Limb (tissue), 2 donors: ENCODE results near the gene ASCL3.
"Not testable (repeated sequence)": the region's sequence is repeated elsewhere in the genome, so short reads cannot be mapped to it uniquely, and the experiment has no call there.

Source experiments
- DNase-seq, 2 donors: peaks; one replicate each; pipeline ENCODE4 v3.0.0-alpha.2; 2016; ENCODE audit errors: extremely low spot score in 2 of 2

The ASCL3 gene

GRCh38 chr11:8942518-8943066 is at the start of gene ASCL3:
Gene ASCL3, minus strand, starts transcription at chr11:8943016. Its CDS starts 4,855 bp downstream, at chr11:8938161.
- DNase-seq: no peak

DNA sequence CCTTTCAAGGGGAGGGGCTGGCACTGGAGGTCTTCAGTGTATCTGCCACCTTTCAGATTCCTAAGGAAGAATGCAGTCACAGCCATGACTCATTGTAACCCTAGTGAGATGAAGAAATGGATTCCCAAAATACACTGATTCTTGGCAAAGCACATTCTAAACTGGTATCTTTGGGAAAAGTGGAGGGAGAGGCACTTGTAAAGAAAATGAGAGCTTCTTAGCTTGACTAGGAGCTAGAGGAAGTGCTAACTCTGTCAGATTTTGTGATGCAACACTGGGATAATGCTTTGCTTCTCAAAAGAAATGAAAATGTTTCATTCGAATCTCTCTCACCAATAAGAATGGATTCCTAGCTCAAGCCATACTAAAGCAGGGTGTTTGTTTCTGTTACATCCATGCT is 46.6 kb upstream of the ASCL3 start:
- no peak for DNase-seq

GRCh38 chr11:8988329-8989234 is 45.8 kb upstream of the ASCL3 start:
- no peak for DNase-seq

GRCh38 chr11:8987446-8987845 is 44.6 kb upstream of the ASCL3 start:
- DNase-seq: no peak

DNA sequence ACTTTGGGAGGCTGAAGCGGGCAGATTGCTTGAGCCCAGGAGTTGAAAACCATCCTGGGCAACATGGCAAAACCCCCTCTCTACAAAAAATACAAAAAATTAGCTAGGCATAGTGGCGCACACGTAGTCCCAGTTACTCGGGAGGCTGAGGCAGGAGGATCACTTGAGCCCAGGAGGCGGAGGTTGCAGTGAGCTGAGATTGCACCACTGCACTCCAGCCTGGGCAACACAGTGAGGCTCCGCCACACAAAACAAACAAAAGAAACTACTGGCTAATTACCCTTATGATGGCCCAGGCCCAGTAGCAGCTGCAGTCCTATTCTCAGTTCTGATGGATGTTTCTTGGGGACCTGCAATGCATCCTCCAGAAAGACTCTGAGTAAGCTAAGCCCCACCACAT is 44.0 kb upstream of the ASCL3 start:
- DNase-seq: not testable (repeated sequence)

DNA sequence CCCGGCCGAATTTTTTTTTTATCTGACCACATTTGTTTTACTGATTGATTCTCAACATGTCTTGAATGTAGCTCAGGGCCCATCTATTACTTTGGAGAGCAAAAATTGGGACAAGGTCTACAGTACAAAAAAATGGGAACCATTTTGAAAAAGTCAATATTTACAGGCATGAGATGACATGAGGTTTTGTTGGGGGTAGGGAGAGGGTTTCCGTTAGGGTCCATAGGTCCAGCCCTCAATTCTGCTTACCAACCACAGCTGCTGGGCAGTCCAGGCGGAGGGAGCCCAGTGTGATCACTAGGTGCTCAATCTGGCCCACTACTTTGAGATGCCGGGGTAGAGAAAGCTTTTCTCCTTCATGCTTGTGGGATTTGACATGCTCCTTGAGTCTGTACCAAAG is 42.6 kb upstream of the ASCL3 start:
- no peak for DNase-seq

DNA sequence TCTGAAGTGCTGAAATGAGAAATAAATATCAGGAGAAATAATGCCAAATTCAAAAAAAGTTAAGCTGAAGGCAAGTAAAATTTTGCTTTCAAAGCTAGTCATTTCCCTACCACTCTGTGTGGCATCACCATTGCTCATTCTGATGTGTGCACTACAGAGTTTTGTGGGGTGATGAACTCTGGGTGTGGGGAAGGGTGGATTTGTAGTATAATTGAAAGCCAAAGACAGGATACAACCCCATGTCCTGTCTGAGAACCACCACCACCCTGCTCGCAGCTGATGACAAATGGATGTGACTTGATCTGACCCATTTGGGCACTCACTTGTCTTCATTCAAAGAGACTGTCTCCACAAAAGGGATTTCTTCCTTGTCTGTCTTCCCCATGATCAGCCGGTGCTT is 40.7 kb upstream of the ASCL3 start:
- DNase-seq: no peak

DNA sequence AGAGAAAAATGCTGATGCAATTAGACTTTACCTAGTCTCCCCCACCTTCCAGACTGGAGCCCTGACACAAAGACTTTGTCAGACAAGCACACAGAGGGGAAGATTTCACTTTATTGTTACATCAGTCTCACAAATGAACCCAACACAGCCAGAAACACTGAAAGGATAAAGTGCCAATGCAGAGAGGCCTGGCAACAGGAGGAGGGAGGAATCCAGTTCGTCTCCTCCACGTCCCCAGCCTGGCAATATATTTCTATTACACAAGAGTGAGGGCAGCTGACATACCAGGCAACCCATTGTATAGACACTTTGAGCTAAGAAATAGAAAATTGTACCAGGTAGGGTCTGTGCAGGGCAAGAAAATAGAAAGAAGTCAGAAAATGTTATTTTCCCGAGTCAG is 37.7 kb upstream of the ASCL3 start:
- DNase-seq: no peak

DNA sequence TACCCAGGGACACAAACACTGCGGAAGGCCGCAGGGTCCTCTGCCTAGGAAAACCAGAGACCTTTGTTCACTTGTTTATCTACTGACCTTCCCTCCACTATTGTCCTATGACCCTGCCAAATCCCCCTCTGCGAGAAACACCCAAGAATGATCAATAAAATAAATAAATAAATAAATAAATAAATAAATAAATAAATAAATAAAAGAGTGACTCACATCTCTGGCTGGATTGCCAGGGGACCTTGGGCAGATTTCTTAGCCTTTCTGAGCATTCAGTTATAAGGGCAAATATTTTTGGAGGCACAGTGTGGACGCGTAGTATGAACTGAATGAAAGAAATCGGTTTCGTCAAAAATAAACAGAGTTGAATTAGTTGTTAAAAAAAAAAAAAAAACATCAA is 36.5 kb upstream of the ASCL3 start:
- not testable (repeated sequence) for DNase-seq

GRCh38 chr11:8973121-8973520 is 30.3 kb upstream of the ASCL3 start:
- no peak for DNase-seq

DNA sequence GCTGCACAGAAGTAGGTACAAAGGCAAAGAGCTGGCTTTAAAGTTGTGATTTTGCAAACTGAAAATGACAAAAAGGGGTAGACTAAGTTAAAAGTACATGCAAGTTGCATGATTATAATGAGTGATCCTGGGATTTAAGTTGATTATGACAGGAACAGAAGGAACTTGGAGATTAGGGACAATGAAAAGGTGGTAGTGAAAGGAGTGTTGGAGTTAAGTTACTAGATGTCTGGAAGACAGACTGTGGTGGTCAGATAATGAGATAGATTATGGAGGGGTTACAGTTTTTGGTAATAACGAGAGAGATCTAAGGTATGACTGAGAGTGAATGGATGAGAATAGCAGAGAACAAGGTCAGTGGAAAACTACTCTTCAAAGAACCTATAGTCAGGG is 29.1 kb upstream of the ASCL3 start:
- no peak for DNase-seq

DNA sequence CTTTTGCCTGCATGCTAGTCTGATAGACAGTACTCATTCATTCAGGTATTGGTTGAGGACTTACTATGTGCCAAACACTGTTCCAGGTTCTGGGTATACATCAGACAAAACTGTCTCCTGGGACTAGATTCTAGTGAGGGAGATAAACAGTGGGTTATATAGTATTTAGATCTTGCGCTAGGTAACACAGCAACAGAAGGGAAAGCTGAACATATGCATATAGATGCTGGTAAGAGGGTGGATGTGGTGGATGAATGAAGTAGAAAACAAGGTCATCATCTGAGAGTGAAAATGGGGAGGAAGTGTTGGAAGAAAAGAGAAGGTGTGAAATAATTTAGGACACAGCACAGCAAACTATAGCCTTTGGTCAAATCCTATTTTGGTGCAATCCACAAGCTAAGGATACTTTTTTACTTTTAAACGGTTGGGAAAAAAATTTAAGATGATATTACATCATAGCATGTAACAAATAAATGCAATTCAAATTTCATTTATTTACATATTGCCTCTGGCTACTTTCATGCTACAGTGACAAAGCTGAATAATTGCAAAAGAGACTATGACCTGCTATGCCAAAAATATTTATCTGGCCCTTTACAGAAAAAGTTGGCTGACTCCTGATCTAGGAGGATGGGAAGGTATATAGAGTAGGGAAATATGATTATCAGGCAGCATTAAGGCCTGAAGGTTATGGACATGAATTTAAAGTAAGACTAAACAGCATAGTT is 28.5 kb upstream of the ASCL3 start:
- no peak for DNase-seq

DNA sequence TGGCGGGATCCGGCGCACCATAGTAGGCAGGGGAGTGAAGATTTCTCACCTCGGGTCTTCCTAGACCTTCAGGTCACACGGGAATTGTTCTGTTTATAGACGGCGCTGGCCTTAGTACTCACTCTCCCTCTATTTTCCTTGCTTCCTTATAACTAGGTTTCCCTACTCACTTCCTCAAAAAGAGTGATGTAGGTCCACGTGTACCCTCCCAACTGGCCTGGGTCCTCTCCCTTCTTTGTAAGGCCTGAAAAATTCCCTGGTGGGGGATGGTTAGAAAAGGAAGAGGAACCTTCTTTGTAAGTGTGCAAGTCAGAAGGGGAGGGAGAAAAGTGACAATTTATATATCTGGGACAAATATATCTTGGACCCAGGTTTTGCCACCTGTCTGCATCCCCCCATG is 24.4 kb upstream of the ASCL3 start:
- no peak for DNase-seq

DNA sequence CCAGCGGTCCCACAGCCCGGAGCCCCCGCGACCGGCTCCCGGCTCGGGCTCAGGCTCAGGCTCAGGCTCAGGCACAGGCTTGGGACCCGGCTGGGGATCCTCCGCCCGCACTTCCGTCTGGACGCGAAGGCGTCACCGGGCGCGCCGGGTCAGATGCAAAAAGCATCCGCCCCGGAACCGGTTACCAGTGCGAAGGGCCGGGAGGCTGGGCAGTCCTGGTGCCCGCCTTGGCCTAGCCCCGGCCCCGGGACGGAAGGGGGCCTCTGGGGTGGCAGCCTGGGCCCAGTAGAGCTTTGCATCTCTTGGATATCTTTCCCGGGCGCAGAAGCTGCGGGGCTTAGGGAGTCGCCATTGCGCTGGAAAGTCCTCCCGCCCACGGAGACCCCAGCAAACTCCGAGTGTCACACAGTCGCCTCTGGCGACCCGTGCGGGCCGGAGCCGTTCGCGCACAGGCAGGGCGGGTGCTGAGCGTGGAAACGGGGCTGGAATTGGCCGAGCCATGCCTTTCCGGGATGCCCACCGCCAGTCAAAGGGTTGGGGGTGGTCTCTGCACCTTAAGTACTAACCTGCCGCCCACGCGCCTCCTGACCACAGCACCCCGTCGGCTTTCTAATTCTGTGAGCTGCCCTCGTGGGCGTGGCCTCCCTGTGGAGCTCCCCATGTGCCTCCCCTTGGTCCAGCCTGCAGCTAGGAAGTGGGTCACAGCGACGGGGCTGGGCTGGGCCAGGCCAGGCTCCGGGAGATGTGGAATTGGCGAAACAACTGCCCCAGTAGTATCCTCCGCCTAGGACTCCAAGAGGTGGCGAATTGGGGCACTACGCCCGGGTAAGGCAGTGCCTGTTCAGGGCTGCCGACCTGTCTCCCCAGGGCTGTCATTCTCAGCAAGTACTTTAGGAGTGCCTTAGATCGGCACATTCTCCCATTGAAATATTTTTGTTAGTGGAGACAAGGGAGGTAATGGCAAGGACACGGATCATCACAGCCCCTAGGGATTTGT is 21.8 kb upstream of the ASCL3 start, which contains the start of gene TMEM9B:
TSS of gene TMEM9B (minus strand) at position 119 of the 997 bp plus-strand sequence. CDS start 129 bp downstream, outside the sequence.
- DNase-seq: peak; percentile 88 to 90

DNA sequence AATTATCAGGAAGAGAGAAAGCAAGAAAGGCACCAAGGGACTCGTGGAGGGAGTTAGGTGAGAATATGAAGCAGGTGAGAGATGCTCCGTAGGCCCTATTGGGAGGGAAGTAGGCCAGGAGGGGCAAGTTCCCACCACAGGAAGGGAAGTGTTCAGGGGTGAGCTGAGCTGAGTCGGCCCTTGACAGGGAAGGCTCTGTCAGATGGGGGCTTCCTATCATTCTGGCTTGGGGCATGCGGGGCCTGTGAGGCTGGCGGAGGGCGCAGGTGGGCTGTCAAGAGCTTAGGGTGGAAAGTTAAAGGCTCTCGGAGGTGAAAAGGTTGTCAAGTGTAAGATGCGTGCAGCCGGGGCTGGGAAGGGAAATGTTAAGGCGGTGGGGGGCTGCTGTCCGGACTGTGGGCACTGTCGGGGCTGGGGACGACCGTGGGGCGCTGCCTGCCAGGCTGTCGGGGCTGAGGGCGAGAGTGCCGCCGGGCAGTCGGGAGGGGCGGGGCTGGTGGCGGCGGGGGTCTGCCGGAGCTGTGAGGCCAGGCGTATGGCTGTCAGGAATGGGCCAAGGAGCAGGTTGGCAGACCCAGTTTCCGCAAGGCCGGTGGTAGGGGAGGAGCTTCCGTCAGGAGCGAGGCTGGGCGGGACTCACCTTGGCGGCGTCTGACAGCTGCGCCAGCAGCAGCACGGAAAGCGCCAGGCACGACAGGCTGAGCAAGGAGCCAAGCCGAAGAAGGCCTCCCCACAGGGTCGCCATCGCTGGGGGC is 20.9 kb upstream of the ASCL3 start:
- DNase-seq: no peak

GRCh38 chr11:8962841-8963240 is 20.0 kb upstream of the ASCL3 start:
- no peak for DNase-seq

GRCh38 chr11:8961401-8961800 is 18.6 kb upstream of the ASCL3 start:
- DNase-seq: no peak

DNA sequence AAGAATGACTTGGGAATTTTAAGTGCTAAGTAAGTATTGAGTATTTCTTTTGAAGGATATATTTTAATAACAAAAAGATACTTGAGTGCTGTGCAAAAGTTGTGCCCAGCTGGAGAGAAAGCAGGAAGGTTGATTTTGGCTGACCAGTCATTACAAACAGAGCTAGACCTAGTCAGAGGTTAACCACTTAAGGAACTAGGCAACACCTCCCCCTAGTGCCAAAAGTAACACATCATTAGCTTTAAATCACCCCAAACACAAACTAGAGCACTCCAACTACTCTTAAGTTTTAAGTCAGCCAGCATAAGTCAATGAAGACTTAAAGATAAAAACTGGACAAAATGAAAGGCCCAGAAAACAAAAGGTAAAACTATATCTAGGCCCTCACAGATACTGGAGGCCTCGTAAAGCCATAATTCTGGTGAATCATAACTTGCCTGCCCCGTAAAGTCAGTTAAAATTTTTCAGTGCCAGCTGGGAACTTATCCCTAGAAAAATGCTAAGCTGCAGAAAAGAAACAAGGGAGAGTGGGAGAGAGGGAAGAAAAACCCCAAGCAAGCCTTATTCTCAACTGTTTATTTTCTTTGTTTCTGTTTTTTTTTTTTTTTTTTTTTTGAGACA is 16.8 kb upstream of the ASCL3 start:
- DNase-seq: peak in 1 of 2 donors; percentile 57

GRCh38 chr11:8956860-8957259 is 14.0 kb upstream of the ASCL3 start:
- no peak for DNase-seq

- DNase-seq: no peak
Observed at GRCh38 chr11:8948886-8949285, 6.1 kb upstream of the ASCL3 start.
